H9 (cell line): Measurements from ENCODE around the gene TNKS1BP1. TPM values are rescaled to one million over a fixed set of nuclear protein-coding genes. Genes with fewer than 3 reads are reported as not detected.

Source experiments
- DNase-seq: peaks from one replicate; pipeline ENCODE4 v3.0.0-alpha.2; 2017
- H2AFZ ChIP-seq: one replicate; pipeline ENCODE4 v1.6.1; 2013; ENCODE audit warnings: mild to moderate bottlenecking, low read length, control low read depth, moderate library complexity
- H2AK5ac ChIP-seq: 2 replicates; pipeline ENCODE4 v1.6.1; 2013; ENCODE audit warnings: low read length, control low read depth, mixed read lengths; ENCODE audit not compliant: insufficient read length
- H2BK120ac ChIP-seq: one replicate; pipeline ENCODE4 v1.6.1; 2013; ENCODE audit warnings: low read depth, mild to moderate bottlenecking, low read length, control low read depth, inconsistent platforms; ENCODE audit not compliant: poor library complexity, severe bottlenecking
- H2BK12ac ChIP-seq: 2 replicates; pipeline ENCODE4 v1.6.1; 2013; ENCODE audit warnings: low read length, control low read depth, mixed read lengths, low read depth; ENCODE audit not compliant: insufficient read length
- H2BK15ac ChIP-seq: 2 replicates; pipeline ENCODE4 v1.6.1; 2013; ENCODE audit warnings: low read depth, low read length, control low read depth
- H2BK20ac ChIP-seq: one replicate; pipeline ENCODE4 v1.6.1; 2013; ENCODE audit warnings: low read depth, mild to moderate bottlenecking, low read length, control low read depth, inconsistent platforms; ENCODE audit not compliant: poor library complexity, severe bottlenecking
- H2BK5ac ChIP-seq: 2 replicates; pipeline ENCODE4 v1.6.1; 2013; ENCODE audit warnings: low read length, control low read depth, mixed read lengths; ENCODE audit not compliant: insufficient read length
- H3K14ac ChIP-seq: 2 replicates; pipeline ENCODE4 v1.6.1; 2013; ENCODE audit warnings: low read length, control low read depth; ENCODE audit not compliant: insufficient read depth
- H3K18ac ChIP-seq: 2 replicates; pipeline ENCODE4 v1.6.1; 2013; ENCODE audit warnings: low read depth, mild to moderate bottlenecking, mixed read lengths, low read length, control low read depth; ENCODE audit not compliant: insufficient read length
- H3K23ac ChIP-seq: 2 replicates; pipeline ENCODE4 v1.6.1; 2013; ENCODE audit warnings: low read length, control low read depth, mixed read lengths, low read depth; ENCODE audit not compliant: insufficient read length
- H3K23me2 ChIP-seq: 2 replicates; pipeline ENCODE4 v1.6.1; 2013; ENCODE audit warnings: low read depth, mild to moderate bottlenecking, mixed read lengths, low read length, control low read depth; ENCODE audit not compliant: insufficient read length, poor library complexity, severe bottlenecking
- H3K27ac ChIP-seq: 2 replicates; pipeline ENCODE4 v1.5.1; 2013; ENCODE audit warnings: low read length, control low read depth, mixed read lengths, low read depth; ENCODE audit not compliant: insufficient read length
- H3K27me3 ChIP-seq: 2 replicates; pipeline ENCODE4 v1.6.1; 2013; ENCODE audit warnings: low read length, control low read depth, inconsistent platforms; ENCODE audit not compliant: insufficient read depth
- H3K4ac ChIP-seq: 2 replicates; pipeline ENCODE4 v1.6.1; 2013; ENCODE audit warnings: low read depth, mild to moderate bottlenecking, control low read depth, inconsistent platforms, low read length, moderate library complexity
- H3K4me1 ChIP-seq: 2 replicates; pipeline ENCODE4 v1.6.1; 2013; ENCODE audit warnings: low read length, control low read depth, inconsistent platforms; ENCODE audit not compliant: insufficient read depth
- H3K4me2 ChIP-seq: 2 replicates; pipeline ENCODE4 v1.6.1; 2013; ENCODE audit warnings: low read length, control low read depth, mixed read lengths; ENCODE audit not compliant: insufficient read length, insufficient read depth
- H3K56ac ChIP-seq: 2 replicates; pipeline ENCODE4 v1.6.1; 2013; ENCODE audit warnings: low read depth, mild to moderate bottlenecking, mixed read lengths, low read length, control low read depth; ENCODE audit not compliant: insufficient read length
- H3K79me1 ChIP-seq: 2 replicates; pipeline ENCODE4 v1.6.1; 2013; ENCODE audit warnings: low read depth, mild to moderate bottlenecking, moderate library complexity, low read length, control low read depth, inconsistent platforms; ENCODE audit not compliant: insufficient read depth, poor library complexity, severe bottlenecking
- H3K79me2 ChIP-seq: 2 replicates; pipeline ENCODE4 v1.6.1; 2013; ENCODE audit warnings: low read length, control low read depth, inconsistent platforms; ENCODE audit not compliant: insufficient read depth
- H3K9ac ChIP-seq: 2 replicates; pipeline ENCODE4 v1.6.1; 2013; ENCODE audit warnings: low read length, control low read depth, mixed read lengths; ENCODE audit not compliant: insufficient read length; ENCODE audit errors: extremely low read depth
- H3K9me3 ChIP-seq: one replicate; pipeline ENCODE4 v1.6.1; 2013; ENCODE audit warnings: low read depth, low read length, inconsistent platforms; ENCODE audit not compliant: control insufficient read depth
- H3T11ph ChIP-seq: one replicate; pipeline ENCODE4 v1.6.1; 2013; ENCODE audit warnings: mild to moderate bottlenecking, low read length, control low read depth, inconsistent platforms
- H4K20me1 ChIP-seq: one replicate; pipeline ENCODE4 v1.6.1; 2013; ENCODE audit not compliant: control insufficient read depth, insufficient read length, insufficient read depth
- H4K5ac ChIP-seq: 2 replicates; pipeline ENCODE4 v1.6.1; 2013; ENCODE audit warnings: low read depth, mild to moderate bottlenecking, mixed read lengths, low read length, control low read depth; ENCODE audit not compliant: insufficient read length
- H4K8ac ChIP-seq: replicated peaks from 2 replicates; pipeline ENCODE4 v1.6.1; 2013; ENCODE audit warnings: low read length, control low read depth, mixed read lengths, low read depth; ENCODE audit not compliant: insufficient read length
- H4K91ac ChIP-seq: 2 replicates; pipeline ENCODE4 v1.6.1; 2013; ENCODE audit warnings: low read depth, mild to moderate bottlenecking, moderate library complexity, mixed read lengths, low read length, control low read depth; ENCODE audit not compliant: insufficient read length
- H3K27ac Mint-ChIP-seq, 3 experiments: 2 replicates in 2 of 3; 3 replicates in 1 of 3; pipeline ENCODE4 v1.8.0; 2020 to 2021; ENCODE audit warnings: mixed read lengths in 3 of 3, mild to moderate bottlenecking in 1 of 3, moderate library complexity in 1 of 3
- H3K27me3 Mint-ChIP-seq: 2 replicates; pipeline ENCODE4 v1.8.0; 2021; ENCODE audit warnings: low read depth, mild to moderate bottlenecking, moderate library complexity, mixed read lengths
- H3K36me3 Mint-ChIP-seq, 3 experiments: 2 replicates in 2 of 3; 3 replicates in 1 of 3; pipeline ENCODE4 v1.8.0; 2020 to 2021; ENCODE audit warnings: low read depth in 3 of 3, mixed read lengths in 3 of 3; ENCODE audit not compliant: insufficient read depth in 1 of 3
- H3K4me1 Mint-ChIP-seq, 2 experiments: 2 replicates each; pipeline ENCODE4 v1.8.0; 2020; ENCODE audit warnings: mixed read lengths in 2 of 2
- H3K4me3 Mint-ChIP-seq, 2 experiments: 2 replicates in 1 of 2; 3 replicates in 1 of 2; pipeline ENCODE4 v1.8.0; 2020 to 2021; ENCODE audit warnings: mild to moderate bottlenecking in 2 of 2, mixed read lengths in 2 of 2, moderate library complexity in 1 of 2
- H3K9me3 Mint-ChIP-seq, 2 experiments: 2 replicates in 1 of 2; 3 replicates in 1 of 2; pipeline ENCODE4 v1.8.0; 2020; ENCODE audit warnings: mild to moderate bottlenecking in 2 of 2, mixed read lengths in 2 of 2, moderate library complexity in 1 of 2
- WGBS: extraction: QIAGEN DNeasy Blood & Tissue Kit; methylation state at CpG from one replicate; pipeline ENCODE4 v1.1.7; 2013; ENCODE audit warnings: missing lambda C conversion rate, low lambda C conversion rate, mixed read lengths; ENCODE audit not compliant: insufficient read length; ENCODE audit errors: extremely low coverage; 5-methylcytosine and 5-hydroxymethylcytosine counted together
- total RNA-seq: library from RNA; stranded (reverse); gene quantifications from 2 replicates; pipeline ENCODE4 v1.2.1, GENCODE V29; 2021
- TF ChIP-seq, protein P1 (sequence below): fragments of 200-600 bp; sonication (generic); conservative IDR thresholded peaks from 3 replicates; pipeline ENCODE4 v1.8.0; 2021; ENCODE audit warnings: antibody characterized with exemption, mild to moderate bottlenecking

The TNKS1BP1 gene
- total RNA-seq, 1 experiment from 2014 or later: 130 TPM

DNA sequence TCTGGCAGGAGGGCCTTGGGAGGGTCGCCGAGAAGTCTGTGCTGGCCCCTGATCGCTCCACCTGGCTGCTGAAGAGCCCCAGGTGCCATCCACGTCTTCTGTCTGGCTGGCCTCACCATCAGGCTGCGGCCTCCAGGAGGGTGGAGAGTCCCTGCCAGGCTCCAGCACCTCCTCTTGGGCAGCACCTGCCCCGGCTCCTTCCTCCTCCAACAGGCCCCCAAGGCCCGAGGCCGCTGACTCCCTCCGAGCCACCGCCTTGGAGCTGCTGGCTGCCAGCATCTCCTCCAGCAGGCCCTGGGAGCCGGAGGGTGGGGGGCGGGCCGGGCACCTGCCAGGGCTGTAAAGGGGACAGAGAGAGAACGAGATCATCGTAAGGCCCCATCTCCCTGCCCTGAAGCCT lies 22.3 kb downstream of the TNKS1BP1 start:
- no peak overlapping the region for H3K4me2 ChIP-seq

More for the DNA sequence above, 22.3 kb downstream of the TNKS1BP1 start:
- no peak overlapping the region for H2BK12ac ChIP-seq
- H3K14ac ChIP-seq: no peak overlapping the region
- no peak overlapping the region for H4K91ac ChIP-seq
- H3K4ac ChIP-seq: no peak overlapping the region
- Mint-ChIP-seq H3K36me3 (peaks cover 65 to 72% (median 67%) of the 10 kb centered on the region in 3 experiments), H3K9me3 (peaks cover 10 to 17% of the 10 kb centered on the region in 2 experiments), H3K27ac (no peak overlapping the region), H3K27me3 (no peaks in the 10 kb centered on the region), H3K4me3 (no peak overlapping the region), H3K4me1 (peaks cover 13 to 24% of the 10 kb centered on the region in 2 experiments)
- no peaks in the 10 kb centered on the region for H4K20me1 ChIP-seq
- H3K9ac ChIP-seq: no peak overlapping the region
- no peaks in the 10 kb centered on the region for H3K27me3 ChIP-seq
- H3K27ac ChIP-seq: no peak overlapping the region
- H2BK120ac ChIP-seq: no peak overlapping the region
- no peak overlapping the region for H3T11ph ChIP-seq
- no peak overlapping the region for H2BK20ac ChIP-seq
- no peak overlapping the region for H2AK5ac ChIP-seq
- H3K79me1 ChIP-seq: no peaks in the 10 kb centered on the region
- H3K56ac ChIP-seq: no peak overlapping the region
- H3K23me2 ChIP-seq: no peaks in the 10 kb centered on the region
- peaks cover 5% of the 10 kb centered on the region; the same call in 1 of the 2 replicates for H3K79me2 ChIP-seq
- no peak overlapping the region for H2BK5ac ChIP-seq
- H3K23ac ChIP-seq: no peak overlapping the region
- H2BK15ac ChIP-seq: no peak overlapping the region
- no peak for DNase-seq
- WGBS: no CpG with 5 or more reads among the region's 15 CpGs
- H3K4me1 ChIP-seq: no peaks in the 10 kb centered on the region
- no peaks in the 10 kb centered on the region for H3K9me3 ChIP-seq
- no peak overlapping the region for H3K18ac ChIP-seq
- no peak overlapping the region for H2AFZ ChIP-seq
- no peak overlapping the region for H4K8ac ChIP-seq
- TF ChIP-seq, protein P1, sequence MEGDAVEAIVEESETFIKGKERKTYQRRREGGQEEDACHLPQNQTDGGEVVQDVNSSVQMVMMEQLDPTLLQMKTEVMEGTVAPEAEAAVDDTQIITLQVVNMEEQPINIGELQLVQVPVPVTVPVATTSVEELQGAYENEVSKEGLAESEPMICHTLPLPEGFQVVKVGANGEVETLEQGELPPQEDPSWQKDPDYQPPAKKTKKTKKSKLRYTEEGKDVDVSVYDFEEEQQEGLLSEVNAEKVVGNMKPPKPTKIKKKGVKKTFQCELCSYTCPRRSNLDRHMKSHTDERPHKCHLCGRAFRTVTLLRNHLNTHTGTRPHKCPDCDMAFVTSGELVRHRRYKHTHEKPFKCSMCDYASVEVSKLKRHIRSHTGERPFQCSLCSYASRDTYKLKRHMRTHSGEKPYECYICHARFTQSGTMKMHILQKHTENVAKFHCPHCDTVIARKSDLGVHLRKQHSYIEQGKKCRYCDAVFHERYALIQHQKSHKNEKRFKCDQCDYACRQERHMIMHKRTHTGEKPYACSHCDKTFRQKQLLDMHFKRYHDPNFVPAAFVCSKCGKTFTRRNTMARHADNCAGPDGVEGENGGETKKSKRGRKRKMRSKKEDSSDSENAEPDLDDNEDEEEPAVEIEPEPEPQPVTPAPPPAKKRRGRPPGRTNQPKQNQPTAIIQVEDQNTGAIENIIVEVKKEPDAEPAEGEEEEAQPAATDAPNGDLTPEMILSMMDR: no peak
- H4K5ac ChIP-seq: no peak overlapping the region
